H1 (cell line): Measurements from ENCODE around the gene NDNF. TPM values are rescaled to one million over a fixed set of nuclear protein-coding genes. Genes with fewer than 3 reads are reported as not detected.

ENCODE experiments used
- CHD1 ChIP-seq: IDR thresholded peaks from 2 replicates; pipeline ENCODE4 v1.6.1; 2012; ENCODE audit warnings: low read depth, low read length, improper control_type of control experiment
- NANOG ChIP-seq: IDR thresholded peaks from 2 replicates; pipeline ENCODE4 v1.6.1; 2011; ENCODE audit warnings: low read length, low read depth, mild to moderate bottlenecking, inconsistent platforms; ENCODE audit not compliant: insufficient read depth, poor library complexity, severe bottlenecking
- NRF1 ChIP-seq: IDR thresholded peaks from 2 replicates; pipeline ENCODE4 v1.6.1; 2011; ENCODE audit warnings: mild to moderate bottlenecking, low read depth, low read length, improper control_type of control experiment
- RXRA ChIP-seq: IDR thresholded peaks from 2 replicates; pipeline ENCODE4 v1.6.1; 2011; ENCODE audit warnings: low read depth, mild to moderate bottlenecking, low read length, moderate library complexity; ENCODE audit not compliant: insufficient read depth
- TCF12 ChIP-seq: IDR thresholded peaks from 2 replicates; pipeline ENCODE4 v1.6.1; 2011; ENCODE audit warnings: low read depth, mild to moderate bottlenecking, low read length
- polyA plus RNA-seq, 7 experiments: library from polyadenylated mRNA; depleted of rRNA in 3 of 7; stranded (reverse) in 5 of 7; unstranded in 2 of 7; fragments of >200 nt in 5 of 7; fragments of 200-250 nt in 2 of 7; gene quantifications; 1 replicate in 5 of 7; 2 replicates in 1 of 7; 4 replicates in 1 of 7; pipeline versions ENCODE4 v1.2.1 to v1.2.3, GENCODE V29; 2011 to 2013; ENCODE audit warnings: missing spikeins in 2 of 7, mixed read lengths in 2 of 7
- total RNA-seq: library from RNA; stranded (reverse); fragmentation: NEBNext Ultra II Directional; extraction: Animal tissue kit (Norgen Biotek cat#: 25700); gene quantifications from 2 replicates; pipeline ENCODE4 v1.2.1, GENCODE V29; 2021
- TF ChIP-seq, protein P1 (sequence below): fragments of 300-600 bp; sonication (generic); IDR thresholded peaks from 2 replicates; pipeline ENCODE4 v1.7.1; 2012; ENCODE audit warnings: low read length, moderate library complexity, mild to moderate bottlenecking, inconsistent platforms; ENCODE audit not compliant: insufficient replicate concordance
- TF ChIP-seq, protein P2 (sequence below): IDR thresholded peaks from 2 replicates; pipeline ENCODE4 v1.6.1; 2012; ENCODE audit warnings: inconsistent platforms

The NDNF gene
- total and polyA plus RNA-seq, 2 of the 8 experiments (the other 6 are each of a cell fraction or from before 2014, with no cell fraction given): 0.70 to 1.6 TPM

DNA sequence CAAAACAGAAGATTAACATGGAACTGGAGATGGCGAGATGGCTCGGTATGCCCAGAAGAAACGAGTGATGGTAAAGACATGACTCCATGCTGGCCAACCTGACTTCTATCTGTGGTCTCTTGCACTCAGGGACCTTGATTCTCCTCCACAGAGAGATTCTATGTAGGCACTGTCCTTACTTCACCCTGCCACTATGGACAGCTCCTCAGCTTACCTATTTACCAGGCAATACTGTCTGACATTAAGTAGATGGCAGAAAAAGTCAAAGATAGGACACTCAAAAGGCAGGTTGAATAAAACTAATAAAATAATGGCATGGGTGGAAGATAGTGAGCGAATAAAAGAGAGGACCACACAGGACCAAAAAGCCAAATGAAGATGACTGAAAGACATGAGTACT lies 35.2 kb upstream of the NDNF start (continued):
- TF ChIP-seq, protein P1, sequence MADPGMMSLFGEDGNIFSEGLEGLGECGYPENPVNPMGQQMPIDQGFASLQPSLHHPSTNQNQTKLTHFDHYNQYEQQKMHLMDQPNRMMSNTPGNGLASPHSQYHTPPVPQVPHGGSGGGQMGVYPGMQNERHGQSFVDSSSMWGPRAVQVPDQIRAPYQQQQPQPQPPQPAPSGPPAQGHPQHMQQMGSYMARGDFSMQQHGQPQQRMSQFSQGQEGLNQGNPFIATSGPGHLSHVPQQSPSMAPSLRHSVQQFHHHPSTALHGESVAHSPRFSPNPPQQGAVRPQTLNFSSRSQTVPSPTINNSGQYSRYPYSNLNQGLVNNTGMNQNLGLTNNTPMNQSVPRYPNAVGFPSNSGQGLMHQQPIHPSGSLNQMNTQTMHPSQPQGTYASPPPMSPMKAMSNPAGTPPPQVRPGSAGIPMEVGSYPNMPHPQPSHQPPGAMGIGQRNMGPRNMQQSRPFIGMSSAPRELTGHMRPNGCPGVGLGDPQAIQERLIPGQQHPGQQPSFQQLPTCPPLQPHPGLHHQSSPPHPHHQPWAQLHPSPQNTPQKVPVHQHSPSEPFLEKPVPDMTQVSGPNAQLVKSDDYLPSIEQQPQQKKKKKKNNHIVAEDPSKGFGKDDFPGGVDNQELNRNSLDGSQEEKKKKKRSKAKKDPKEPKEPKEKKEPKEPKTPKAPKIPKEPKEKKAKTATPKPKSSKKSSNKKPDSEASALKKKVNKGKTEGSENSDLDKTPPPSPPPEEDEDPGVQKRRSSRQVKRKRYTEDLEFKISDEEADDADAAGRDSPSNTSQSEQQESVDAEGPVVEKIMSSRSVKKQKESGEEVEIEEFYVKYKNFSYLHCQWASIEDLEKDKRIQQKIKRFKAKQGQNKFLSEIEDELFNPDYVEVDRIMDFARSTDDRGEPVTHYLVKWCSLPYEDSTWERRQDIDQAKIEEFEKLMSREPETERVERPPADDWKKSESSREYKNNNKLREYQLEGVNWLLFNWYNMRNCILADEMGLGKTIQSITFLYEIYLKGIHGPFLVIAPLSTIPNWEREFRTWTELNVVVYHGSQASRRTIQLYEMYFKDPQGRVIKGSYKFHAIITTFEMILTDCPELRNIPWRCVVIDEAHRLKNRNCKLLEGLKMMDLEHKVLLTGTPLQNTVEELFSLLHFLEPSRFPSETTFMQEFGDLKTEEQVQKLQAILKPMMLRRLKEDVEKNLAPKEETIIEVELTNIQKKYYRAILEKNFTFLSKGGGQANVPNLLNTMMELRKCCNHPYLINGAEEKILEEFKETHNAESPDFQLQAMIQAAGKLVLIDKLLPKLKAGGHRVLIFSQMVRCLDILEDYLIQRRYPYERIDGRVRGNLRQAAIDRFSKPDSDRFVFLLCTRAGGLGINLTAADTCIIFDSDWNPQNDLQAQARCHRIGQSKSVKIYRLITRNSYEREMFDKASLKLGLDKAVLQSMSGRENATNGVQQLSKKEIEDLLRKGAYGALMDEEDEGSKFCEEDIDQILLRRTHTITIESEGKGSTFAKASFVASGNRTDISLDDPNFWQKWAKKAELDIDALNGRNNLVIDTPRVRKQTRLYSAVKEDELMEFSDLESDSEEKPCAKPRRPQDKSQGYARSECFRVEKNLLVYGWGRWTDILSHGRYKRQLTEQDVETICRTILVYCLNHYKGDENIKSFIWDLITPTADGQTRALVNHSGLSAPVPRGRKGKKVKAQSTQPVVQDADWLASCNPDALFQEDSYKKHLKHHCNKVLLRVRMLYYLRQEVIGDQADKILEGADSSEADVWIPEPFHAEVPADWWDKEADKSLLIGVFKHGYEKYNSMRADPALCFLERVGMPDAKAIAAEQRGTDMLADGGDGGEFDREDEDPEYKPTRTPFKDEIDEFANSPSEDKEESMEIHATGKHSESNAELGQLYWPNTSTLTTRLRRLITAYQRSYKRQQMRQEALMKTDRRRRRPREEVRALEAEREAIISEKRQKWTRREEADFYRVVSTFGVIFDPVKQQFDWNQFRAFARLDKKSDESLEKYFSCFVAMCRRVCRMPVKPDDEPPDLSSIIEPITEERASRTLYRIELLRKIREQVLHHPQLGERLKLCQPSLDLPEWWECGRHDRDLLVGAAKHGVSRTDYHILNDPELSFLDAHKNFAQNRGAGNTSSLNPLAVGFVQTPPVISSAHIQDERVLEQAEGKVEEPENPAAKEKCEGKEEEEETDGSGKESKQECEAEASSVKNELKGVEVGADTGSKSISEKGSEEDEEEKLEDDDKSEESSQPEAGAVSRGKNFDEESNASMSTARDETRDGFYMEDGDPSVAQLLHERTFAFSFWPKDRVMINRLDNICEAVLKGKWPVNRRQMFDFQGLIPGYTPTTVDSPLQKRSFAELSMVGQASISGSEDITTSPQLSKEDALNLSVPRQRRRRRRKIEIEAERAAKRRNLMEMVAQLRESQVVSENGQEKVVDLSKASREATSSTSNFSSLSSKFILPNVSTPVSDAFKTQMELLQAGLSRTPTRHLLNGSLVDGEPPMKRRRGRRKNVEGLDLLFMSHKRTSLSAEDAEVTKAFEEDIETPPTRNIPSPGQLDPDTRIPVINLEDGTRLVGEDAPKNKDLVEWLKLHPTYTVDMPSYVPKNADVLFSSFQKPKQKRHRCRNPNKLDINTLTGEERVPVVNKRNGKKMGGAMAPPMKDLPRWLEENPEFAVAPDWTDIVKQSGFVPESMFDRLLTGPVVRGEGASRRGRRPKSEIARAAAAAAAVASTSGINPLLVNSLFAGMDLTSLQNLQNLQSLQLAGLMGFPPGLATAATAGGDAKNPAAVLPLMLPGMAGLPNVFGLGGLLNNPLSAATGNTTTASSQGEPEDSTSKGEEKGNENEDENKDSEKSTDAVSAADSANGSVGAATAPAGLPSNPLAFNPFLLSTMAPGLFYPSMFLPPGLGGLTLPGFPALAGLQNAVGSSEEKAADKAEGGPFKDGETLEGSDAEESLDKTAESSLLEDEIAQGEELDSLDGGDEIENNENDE: no peak
- TF ChIP-seq NRF1 (no peak), CHD1 (no peak), TCF12 (no peak), NANOG (no peak), RXRA (no peak)
- TF ChIP-seq, protein P2, sequence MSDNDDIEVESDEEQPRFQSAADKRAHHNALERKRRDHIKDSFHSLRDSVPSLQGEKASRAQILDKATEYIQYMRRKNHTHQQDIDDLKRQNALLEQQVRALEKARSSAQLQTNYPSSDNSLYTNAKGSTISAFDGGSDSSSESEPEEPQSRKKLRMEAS: no peak
- TF ChIP-seq, all 59 proteins: peak for 0
